Right forelimb (tissue), 1 donor: Measurements from ENCODE around the gene CCSER2.
"Not testable (repeated sequence)": the region's sequence is repeated elsewhere in the genome, so short reads cannot be mapped to it uniquely, and the experiment has no call there.

Source experiments
- DNase-seq: peaks from one replicate; pipeline ENCODE4 v3.0.0-alpha.2; 2018

CCSER2 gene, protein sequence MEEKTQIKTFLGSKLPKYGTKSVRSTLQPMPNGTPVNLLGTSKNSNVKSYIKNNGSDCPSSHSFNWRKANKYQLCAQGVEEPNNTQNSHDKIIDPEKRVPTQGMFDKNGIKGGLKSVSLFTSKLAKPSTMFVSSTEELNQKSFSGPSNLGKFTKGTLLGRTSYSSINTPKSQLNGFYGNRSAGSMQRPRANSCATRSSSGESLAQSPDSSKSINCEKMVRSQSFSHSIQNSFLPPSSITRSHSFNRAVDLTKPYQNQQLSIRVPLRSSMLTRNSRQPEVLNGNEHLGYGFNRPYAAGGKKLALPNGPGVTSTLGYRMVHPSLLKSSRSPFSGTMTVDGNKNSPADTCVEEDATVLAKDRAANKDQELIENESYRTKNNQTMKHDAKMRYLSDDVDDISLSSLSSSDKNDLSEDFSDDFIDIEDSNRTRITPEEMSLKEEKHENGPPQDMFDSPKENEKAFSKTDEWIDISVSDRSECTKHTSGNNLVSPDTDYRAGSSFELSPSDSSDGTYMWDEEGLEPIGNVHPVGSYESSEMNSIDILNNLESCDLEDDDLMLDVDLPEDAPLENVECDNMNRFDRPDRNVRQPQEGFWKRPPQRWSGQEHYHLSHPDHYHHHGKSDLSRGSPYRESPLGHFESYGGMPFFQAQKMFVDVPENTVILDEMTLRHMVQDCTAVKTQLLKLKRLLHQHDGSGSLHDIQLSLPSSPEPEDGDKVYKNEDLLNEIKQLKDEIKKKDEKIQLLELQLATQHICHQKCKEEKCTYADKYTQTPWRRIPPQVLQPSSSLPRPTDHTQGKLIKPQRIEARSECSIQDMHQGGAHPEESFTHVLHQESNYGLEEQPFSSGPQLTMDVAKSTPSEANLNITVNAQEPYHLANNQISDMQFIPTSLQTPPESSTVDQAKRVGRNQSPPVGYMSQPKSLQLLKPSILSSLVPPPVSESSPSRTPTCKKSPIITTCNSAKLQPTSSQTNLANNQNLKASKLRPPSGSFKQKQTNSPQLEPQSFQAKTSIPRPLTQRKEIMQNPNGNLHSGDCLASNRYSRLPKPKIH

DNA sequence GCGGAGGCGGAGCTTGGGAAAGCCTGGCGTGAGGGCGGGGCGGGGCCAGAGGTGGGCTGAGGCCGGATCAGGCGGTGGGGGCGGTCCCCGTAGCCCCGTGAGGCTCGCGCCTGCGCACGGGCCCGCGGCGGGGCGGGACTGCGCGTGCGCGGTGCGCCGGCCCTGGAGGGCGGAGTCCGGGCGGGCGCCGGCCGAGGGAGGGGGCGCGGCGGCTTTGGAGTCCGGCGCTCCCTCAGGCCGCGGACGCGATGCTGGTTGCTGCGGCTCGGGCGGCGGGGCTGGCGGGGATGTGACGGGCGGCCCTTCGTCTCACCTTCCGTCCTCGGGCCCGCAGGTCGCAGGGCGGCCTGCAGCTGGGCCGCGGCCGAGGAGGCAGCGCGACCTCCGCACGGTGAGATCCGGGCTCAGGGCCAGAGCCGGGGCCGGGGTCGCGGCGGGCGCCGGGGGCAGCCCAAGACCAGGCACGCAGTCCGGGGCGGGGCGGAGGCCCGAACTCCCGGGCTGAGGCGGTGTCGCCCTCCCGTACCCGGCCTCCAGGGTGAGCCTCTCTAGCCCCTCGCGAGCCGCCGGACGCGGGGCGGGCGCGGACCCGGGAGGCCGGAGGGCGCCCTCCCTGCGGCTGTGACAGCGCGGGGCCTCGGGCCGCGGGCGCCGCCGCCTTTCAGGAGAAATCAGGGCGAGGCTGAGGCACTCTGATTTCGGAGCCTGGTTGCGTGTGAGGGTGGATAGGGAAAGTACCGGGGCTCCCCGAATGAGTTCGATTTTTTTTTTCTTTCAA lies at the start of gene CCSER2:
CCSER2 (plus strand) TSS at position 172 of the 778 bp plus-strand sequence. CDS start 42,464 bp downstream, outside the sequence.
- DNase-seq = peak; percentile 94

DNA sequence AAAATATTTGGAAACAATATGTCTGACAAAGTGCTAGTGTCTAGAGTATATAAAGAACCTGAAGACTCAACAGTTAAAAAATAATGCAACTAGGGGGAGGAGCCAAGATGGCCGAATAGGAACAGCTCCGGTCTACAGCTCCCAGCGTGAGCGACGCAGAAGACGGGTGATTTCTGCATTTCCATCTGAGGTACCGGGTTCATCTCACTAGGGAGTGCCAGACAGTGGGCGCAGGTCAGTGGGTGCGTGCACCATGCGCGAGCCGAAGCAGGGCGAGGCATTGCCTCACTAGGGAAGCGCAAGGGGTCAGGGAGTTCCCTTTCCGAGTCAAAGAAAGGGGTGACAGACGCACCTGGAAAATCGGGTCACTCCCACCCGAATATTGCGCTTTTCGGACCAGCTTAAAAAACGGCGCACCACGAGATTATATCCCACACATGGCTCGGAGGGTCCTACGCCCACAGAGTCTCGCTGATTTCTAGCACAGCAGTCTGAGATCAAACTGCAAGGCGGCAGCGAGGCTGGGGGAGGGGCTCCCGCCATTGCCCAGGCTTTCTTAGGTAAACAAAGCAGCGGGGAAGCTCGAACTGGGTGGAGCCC lies 48.4 kb upstream of the CCSER2 start:
- not testable (repeated sequence) for DNase-seq

DNA sequence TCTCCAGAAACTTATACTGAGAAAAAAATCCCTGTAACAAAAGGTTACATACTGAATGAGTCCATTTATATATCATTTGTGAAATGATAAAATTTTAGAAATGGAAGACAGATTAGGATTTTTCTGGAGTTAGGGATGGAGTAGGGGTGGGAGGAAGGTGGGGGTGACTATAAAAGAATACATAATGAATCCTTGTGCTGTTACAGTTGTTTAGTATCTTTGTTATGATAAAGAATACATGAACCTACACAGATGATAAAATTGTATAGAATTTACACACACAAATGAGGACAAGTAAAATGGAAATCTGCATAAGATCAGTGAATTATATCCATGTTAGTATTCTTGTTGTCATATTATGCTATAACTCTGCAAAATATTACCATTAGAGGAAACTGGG lies 41.7 kb upstream of the CCSER2 start:
- no peak for DNase-seq

DNA sequence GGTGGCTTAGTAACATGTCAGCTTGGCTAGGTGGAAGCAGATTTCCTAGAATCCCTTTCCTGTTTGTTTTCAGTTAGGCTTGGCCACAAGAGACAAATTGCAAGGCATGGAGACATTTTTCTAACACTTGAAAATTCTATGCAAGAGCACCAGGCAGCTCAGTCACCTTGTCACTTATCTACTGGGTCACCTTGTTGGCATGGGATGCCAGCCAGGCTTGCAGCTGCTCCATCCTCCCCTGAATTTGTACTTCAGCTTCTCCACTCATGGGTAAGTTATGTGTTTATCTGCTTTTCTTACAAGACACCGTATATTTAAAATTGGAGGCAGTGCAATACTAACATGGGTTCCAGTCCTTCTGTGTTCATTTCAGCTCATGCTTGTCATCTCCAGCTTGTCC lies 40.2 kb upstream of the CCSER2 start:
- no peak for DNase-seq

DNA sequence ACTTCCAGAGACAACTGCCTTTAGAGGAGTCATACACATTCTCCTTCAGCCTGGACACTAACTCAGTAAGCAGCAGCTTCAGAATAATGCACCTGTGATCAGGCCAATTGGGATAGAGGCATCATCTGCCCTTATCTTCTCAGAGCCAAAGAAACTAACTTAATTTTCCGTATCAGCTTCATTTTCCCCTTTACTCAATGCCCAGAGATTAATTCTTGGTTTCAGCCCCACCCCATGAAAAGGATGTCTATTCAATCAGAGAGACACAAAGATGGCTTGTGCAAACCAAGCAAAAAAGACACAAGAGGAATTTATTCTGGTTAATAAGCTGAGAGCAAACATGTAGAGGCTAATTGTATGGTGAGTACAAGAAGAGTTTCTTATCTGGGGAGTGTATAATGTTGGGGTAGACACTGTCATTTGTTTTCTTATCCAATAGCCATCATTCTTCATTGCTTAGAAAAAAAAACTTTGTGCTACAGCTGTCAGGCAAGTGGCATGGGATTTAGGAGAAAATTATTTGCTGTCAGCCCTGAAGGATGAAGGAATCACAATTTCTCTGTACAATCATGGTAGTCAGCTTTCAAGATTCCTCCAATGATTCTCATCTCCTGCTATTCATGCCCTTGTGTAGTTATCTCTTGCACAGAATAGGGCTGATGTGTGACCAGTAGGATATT lies 38.7 kb upstream of the CCSER2 start:
- no peak for DNase-seq

DNA sequence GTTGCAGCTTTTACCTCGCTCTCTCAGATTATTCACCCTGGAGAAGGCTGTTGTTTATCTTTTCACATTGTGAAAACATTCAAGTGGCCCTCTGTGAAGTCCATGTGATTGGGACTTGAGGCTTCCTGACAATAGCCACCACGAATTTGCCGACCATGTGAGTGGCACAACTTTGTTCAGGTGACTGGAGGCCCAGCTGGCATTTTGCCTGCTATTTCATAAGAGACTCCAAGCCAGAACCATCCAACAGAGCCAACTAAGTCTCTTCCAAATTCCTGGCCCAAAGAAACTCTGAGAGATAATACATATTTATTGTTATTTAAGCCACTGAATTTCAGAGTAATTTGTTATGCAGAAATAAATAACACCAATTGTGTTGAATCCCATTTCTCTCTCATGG lies 38.2 kb upstream of the CCSER2 start:
- DNase-seq = no peak

DNA sequence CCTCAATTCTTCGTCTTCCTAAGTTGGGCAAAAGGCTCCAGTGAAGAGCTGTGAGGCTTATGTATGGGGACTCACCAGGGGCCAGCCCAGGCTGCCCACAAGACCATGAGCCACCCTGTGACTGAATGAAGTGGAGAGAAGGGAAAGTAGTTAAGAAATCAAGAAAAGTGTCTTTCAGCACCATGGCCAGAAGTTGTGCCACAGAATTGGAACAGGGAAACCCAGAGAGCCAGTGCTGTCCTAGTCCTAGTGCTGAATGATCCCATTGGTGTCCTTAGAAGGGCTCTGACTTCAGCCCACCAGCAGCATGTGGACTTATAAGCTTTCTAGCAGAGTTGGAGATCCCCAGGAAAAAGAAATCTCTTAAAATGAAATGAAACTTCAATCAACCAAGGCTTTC lies 37.0 kb upstream of the CCSER2 start:
- DNase-seq = no peak

DNA sequence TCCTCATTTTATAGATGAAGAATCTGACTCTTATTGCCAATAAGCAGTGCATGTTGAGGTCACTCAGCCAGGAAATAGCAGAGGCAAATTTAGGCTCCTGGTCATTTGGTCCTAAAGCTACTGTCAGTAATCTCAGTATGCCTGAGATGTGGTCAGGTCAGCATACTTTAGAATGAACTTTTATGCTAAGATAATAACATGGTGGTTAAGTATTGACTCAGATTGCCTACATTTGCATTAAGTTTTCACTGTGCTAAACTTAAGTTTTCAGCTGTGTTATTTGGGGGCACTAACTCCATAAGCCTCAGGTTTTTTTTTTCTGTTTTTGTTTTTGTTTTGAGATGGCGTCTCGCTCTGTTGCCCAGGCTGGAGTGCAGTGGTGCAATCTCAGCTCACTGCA lies 35.9 kb upstream of the CCSER2 start:
- DNase-seq = no peak

DNA sequence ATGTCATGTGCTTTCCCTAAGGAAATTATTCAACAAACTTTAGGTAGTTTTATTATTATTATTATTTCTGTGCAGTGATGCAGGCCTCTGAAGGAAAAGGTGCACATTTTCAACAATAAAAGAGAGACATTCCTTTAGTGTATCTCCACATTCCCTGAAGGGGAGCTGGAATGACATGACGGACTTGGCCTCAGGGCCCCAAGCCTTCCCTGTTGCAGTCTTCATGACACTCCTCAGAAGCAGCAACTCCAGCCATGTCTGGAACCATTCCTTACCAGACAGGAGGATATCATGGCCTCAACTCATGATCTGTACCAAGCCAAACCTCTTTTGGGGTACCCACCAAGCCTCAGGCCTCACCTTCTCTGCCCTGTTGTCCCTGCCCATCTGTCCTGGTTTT lies 35.2 kb upstream of the CCSER2 start:
- no peak for DNase-seq

DNA sequence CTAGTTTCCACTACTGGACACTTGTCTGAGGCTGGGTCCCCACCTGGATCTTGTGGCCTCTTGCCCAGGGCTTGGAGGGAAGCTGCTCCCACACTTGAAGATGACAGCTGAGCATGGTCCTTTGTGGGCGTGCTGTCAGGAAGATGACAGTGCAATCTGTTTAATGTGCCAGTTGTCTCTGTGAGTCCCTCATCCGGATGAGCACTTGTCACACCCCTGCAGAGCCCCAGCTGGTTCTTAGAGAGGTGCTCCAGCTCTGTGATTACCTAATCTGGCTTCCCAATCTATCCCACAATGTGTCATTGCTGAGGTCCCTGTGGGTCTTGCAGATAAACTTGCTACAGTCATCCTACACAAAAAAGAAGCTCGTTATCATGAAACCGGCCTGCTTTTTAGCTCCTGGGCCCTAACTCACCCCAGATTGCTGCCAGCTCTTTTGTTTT lies 34.8 kb upstream of the CCSER2 start:
- DNase-seq = no peak

DNA sequence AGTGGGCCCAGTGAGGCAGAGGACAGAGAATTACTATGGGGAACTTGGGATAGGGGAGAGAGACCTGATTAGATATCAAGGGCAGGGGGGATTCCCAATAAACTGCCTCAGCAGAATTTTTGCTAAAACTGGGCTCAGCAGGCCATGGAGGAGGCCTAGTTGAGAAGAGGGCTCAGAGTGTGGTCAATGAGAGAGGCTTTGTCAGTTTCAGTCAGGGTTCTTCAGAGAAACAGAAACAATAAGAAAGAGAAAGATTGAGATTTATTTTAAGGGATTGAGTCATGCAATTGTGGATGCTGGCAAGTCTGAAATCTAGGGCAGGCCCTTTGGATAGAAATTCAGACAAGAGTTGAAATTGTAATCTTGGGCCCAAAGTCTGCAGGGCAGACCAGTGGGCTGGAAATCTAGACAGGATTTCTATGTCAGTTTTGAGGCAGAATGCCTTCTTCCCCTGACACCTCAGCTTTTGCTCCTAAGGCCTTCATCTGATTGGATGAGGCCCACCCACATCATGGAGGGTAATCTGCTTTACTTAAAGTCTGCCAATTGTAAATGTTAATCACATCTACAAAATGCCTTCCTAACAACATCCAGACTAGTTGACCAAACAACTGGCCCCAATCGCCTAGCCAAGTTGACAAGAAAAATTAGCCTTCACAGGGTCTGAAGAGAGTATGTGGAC lies 33.5 kb upstream of the CCSER2 start:
- no peak for DNase-seq

DNA sequence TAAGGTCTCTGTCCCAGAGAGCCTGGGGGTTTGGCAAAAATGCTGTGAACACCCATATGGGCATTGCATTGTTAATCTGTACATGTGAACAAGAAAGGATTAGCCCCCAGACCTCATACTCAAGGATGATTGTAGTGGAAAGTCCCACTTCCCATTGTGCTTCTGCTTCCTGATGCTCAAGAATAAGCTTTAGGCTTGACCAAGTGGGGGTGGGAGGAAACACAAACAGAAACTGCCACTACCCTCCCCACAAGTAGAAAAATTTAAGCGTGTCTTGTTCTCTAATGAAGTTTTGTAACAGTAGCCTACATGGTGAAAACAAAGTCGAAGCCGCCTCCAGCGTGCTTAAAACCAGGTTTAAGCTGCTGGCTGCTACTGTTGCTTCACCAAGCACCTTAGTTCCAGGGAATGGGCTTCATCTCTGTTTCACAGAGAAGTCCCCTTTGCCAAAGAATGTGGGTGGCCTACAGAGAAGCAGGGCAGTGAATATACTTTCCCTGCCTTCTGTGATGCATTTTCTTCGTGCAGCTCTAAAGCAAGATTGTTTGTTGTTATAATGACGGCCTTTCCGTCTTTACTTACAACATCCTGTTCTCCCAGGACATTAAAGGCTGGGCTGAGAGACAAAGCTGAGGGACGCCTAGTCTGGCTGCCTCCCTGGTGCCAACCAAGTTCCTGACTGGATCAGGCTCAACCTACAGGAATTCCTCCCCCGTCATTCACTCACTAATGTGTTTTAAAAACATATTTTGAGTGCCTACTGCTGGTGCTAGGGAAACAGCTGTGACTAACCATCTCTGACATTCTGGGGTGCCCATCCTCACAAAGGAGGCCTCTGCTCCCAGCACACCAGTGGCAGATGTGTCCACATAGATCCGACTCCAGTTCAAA lies 32.1 kb upstream of the CCSER2 start:
- DNase-seq = no peak

DNA sequence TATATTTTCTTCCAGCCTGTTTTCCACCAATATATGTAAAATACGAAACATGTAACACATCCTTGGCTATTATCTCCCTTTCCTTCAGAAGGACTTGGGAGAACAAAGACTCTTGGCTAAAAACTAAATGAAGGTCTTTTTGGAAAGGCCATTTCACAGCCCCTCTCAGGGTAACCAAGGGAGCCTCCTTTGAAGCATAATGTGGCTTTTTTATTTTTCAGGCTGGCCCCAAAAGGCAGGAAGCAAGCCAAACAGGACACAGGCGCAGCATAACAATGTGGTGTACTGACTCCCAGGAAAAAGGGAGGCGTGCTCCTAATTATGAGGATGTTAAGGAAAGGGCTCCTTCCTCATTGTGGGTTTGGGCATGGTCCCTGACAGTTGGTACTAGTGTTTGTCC lies 30.3 kb upstream of the CCSER2 start:
- no peak for DNase-seq

DNA sequence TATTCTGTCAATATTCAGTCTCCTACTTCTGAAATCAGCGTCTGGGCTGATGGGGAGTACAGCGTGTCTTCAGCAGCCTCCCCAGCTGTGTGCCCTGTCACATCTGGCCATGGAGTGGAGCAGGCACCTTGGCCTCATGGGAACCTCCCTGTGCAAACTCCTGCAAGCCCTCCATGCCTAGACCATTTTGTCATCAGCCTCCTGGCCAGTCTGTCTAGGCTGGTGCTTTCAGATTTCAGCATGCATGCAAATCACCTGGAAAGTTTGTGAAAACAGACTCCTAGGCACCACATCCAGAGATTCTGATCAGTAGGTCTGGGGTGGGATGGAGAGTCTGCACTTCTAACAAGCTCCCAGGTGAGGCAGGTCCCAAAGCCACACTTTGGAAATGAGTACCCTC lies 26.2 kb upstream of the CCSER2 start:
- DNase-seq = no peak

DNA sequence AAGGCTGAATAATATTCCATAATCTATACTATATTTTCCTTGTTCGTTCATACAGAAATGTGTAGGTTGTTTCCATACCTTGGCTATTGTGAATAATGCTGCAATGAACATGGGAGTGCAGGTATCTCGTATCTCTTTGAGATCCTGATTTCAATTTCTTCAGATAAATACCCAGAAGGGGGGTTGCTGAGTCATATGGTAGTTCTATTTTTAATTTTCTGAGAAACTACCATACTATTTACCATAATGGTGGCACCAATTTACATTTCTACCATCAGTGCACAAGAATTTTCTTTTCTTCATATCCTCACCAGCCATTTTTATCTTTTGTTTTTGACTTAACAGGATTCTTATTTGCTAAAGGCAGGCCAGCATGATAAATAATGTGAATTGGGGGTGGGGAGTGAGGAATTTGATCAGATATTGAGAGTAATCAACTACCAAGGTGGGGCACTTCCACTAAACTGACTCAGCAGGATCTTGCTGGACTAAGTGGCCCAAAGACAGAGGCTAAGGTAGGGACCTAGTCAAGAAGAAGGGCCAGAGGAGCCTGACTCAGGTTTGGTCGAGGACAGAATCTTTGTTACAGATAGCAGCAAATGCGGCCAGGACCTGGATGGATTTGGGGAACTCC lies 21.5 kb upstream of the CCSER2 start:
- DNase-seq = no peak

DNA sequence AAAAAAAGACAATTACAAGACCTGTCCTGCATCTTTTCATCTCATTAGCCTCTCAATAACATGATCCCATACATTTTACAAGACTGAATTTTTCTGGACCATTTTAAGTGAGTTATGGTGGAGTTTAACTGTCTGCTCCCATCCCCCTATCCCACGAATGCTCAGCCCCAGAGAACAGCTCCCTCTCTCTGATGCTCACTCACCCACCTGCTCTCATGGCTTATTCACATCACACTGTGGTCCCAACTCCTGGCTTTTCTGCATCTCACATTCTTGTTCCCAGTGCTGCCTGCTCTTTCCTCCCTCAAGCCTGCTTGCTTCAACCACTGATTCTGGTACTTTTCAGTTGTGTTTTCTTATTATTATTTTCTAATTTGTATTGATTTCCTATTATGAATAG lies 20.4 kb upstream of the CCSER2 start:
- DNase-seq = no peak

DNA sequence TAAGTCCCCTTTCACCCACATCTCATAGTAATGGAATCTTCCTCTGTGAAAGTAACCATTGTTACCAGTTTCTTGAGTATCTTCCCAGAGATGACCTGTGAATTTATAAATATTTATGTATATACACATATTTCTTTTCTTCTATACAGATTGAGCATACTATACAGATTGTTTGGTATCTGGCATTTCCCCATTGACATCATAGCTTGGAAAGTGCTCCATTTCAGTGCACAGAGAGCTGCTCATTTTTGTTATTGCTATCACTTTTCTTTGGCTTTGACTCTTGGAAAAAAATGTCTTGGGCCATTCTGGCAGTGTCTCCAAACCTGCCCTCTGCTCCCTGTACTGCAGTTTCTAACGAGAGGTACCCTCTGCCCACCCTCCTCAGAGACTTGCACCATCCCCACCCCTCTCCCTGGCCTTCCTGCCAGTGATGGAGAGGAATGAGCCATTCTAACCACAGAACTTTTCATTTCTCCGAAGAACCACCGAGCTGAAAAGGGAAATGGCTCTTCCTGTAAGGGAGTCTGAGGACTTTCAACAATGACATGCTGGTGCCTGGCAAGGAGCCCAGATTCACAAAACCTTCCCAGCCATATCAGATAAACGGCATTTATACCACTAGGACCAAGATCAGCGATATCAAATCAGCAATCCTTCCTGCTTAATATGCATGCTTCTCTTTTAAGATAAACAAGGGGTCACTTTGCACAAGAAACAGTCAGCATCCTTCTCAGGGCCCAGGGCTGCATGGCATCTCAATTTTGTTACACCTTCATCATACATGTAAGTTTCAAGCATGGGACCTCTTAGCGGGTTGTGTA lies 19.7 kb upstream of the CCSER2 start:
- DNase-seq = no peak

DNA sequence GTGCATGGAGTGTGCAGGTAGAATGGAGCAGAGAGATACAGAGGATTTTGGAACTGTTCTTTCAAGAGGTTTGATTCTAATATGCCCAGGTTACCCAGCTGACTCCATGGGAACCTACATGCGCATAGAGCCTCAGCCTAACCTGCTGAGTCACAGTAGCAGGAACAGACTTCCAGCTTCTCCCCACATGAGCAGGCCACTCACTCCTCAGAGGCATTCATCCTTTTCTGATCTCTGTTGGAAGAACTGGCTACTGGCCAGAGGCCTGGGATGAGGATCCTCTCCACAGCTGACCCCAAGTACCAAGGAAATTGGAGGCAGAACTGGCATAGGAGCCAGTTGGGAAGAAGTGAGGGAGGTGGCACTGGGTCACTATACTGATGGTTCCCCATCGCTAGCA lies 17.9 kb upstream of the CCSER2 start:
- no peak for DNase-seq

DNA sequence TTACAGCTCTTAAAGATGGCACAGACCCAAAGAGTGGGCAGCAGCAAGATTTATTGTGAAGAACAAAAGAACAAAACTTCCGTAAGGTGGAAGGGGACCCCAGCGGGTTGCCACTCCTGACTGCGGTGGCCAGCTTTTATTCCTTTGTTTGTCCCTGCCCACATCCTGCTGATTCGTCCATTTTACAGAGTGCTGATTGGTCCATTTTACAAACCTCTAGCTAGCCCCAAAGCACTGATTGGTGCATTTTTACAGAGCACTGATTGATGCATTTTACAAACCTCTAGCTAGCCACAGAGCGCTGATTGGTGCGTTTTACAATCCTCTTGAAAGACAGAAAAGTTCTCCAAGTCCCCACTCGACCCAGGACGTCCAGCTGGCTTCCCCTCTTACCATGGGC lies 16.8 kb upstream of the CCSER2 start:
- no peak for DNase-seq
